ENCODE results near the gene CALML3. TPM values are rescaled to one million over a fixed set of nuclear protein-coding genes. Genes with fewer than 3 reads are reported as not detected.

CALML3 gene
- polyA plus RNA-seq, 10 donors, result 0.10 to 0.49 (median 0.19) TPM

GRCh38 chr10:5490698-5491464 is 33.9 kb upstream of the CALML3 start:
- DNase-seq, result no peak

GRCh38 chr10:5491477-5491876 is 33.3 kb upstream of the CALML3 start:
- DNase-seq, result no peak

GRCh38 chr10:5492322-5492855 is 32.4 kb upstream of the CALML3 start:
- DNase-seq, result no peak

GRCh38 chr10:5492929-5493576 is 31.7 kb upstream of the CALML3 start:
- no peak for DNase-seq

GRCh38 chr10:5493691-5494090 is 31.1 kb upstream of the CALML3 start:
- DNase-seq, result no peak

GRCh38 chr10:5494611-5495010 is 30.1 kb upstream of the CALML3 start:
- DNase-seq, result no peak

- no peak for DNase-seq
These were observed 28.2 kb upstream of the CALML3 start for GRCh38 chr10:5496261-5497250.

- no peak for DNase-seq
These were observed 27.5 kb upstream of the CALML3 start for GRCh38 chr10:5497289-5497688.

- DNase-seq, result no peak
These were observed 26.6 kb upstream of the CALML3 start for GRCh38 chr10:5497948-5498730.

GRCh38 chr10:5498791-5499492 is 25.8 kb upstream of the CALML3 start:
- no peak for DNase-seq

GRCh38 chr10:5499493-5500140 is 25.1 kb upstream of the CALML3 start, which contains the start of gene CALML5:
TSS of gene CALML5 (minus strand) at chr10:5499570. CDS start at chr10:5499438, 132 bp downstream.
- DNase-seq, result no peak

- no peak for DNase-seq
These were observed 24.5 kb upstream of the CALML3 start for GRCh38 chr10:5500162-5500670.

GRCh38 chr10:5500910-5501309 is 23.9 kb upstream of the CALML3 start:
- DNase-seq, result no peak

GRCh38 chr10:5502061-5502521 is 22.7 kb upstream of the CALML3 start:
- DNase-seq, result no peak

GRCh38 chr10:5502571-5503476 is 21.9 kb upstream of the CALML3 start:
- DNase-seq, result no peak

GRCh38 chr10:5503477-5503835 is 21.3 kb upstream of the CALML3 start:
- DNase-seq, result no peak

- DNase-seq, result no peak
These were observed 20.4 kb upstream of the CALML3 start for GRCh38 chr10:5504146-5505072.
